Measurements from ENCODE around the gene ATP13A1.
"Not testable (repeated sequence)": the region's sequence is repeated elsewhere in the genome, so short reads cannot be mapped to it uniquely, and the experiment has no call there.

Gene ATP13A1

DNA sequence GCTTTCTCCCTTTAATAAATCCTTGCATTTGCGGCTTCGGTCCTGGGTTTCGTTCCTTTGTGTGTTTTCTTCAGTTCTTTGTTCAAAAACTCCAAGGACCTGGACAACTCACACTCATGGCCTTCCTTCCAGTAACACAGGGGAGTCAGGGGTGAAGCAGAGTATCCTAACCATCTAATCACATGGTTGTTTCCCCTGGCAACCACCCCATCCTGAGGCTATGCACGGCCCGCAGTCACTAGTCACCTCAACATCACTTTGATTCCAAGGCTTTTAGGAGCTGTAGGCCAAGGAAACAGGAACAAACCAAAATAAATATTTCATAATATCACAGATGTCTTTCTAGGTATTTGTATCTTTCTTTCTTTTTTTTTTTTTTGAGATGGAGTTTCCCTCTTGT is 34.1 kb upstream of the ATP13A1 start:
- CTCF ChIA-PET: interaction anchor here (0.6 kb wide), 1 partner anchor 895 kb away, joined by 3 read pairs; no protein-coding TSS in a partner anchor
- Histone ChIP-seq H3K4me3 (ENCODE audit: control insufficient read depth in 1 of 7, extremely low read depth in 1 of 7, insufficient read depth in 4 of 7, low read depth in 2 of 7, low read length in 6 of 7) (no peak overlapping the region), H3K27ac (ENCODE audit: insufficient read depth in 1 of 2, low read depth in 1 of 2, low read length in 2 of 2, poor library complexity in 1 of 2, severe bottlenecking in 2 of 2) (no peak overlapping the region), H3K4me1 (ENCODE audit: control extremely low read depth in 1 of 4, control insufficient read depth in 4 of 4, insufficient read depth in 4 of 4, low read length in 3 of 4) (no peaks in the 10 kb centered on the region), H3K9me3 (ENCODE audit: control extremely low read depth in 1 of 5, control insufficient read depth in 4 of 5, insufficient read depth in 2 of 5, low read depth in 1 of 5, low read length in 4 of 5) (peaks cover 0 to 36% (median 18%) of the 10 kb centered on the region in 5 experiments), H3K36me3 (ENCODE audit: control insufficient read depth in 4 of 4, insufficient read depth in 4 of 4, low read length in 3 of 4) (no peaks in the 10 kb centered on the region), H3K27me3 (replicated peaks in 2 of 5; ENCODE audit: control insufficient read depth in 4 of 5, insufficient read depth in 5 of 5, low read length in 4 of 5) (no peaks in the 10 kb centered on the region)
- no peak for DNase-seq
- 100% methylated on average over 2 of the region's 5 CpGs for WGBS (ENCODE audit: insufficient coverage)
- POLR2A ChIA-PET: no interaction called here

GRCh38 chr19:19696386-19696785 is 32.9 kb upstream of the ATP13A1 start:
- no peaks in the 10 kb centered on the region for H3K36me3 ChIP-seq (ENCODE audit: control insufficient read depth in 4 of 4, insufficient read depth in 4 of 4, low read length in 3 of 4)
- no peak overlapping the region for H3K27ac ChIP-seq (ENCODE audit: insufficient read depth in 1 of 2, low read depth in 1 of 2, low read length in 2 of 2, poor library complexity in 1 of 2, severe bottlenecking in 2 of 2)
- H3K27me3 ChIP-seq (replicated peaks in 2 of 5; ENCODE audit: control insufficient read depth in 4 of 5, insufficient read depth in 5 of 5, low read length in 4 of 5): no peaks in the 10 kb centered on the region
- DNase-seq: no peak
- WGBS (ENCODE audit: insufficient coverage): 100% methylated on average over 1 of the region's 2 CpGs
- H3K4me1 ChIP-seq (ENCODE audit: control extremely low read depth in 1 of 4, control insufficient read depth in 4 of 4, insufficient read depth in 4 of 4, low read length in 3 of 4): no peaks in the 10 kb centered on the region
- H3K9me3 ChIP-seq (ENCODE audit: control extremely low read depth in 1 of 5, control insufficient read depth in 4 of 5, insufficient read depth in 2 of 5, low read depth in 1 of 5, low read length in 4 of 5): peaks cover 0 to 25% (median 15%) of the 10 kb centered on the region in 5 experiments
- ChIA-PET CTCF (no interaction called here), POLR2A (no interaction called here)
- H3K4me3 ChIP-seq (ENCODE audit: control insufficient read depth in 1 of 7, extremely low read depth in 1 of 7, insufficient read depth in 4 of 7, low read depth in 2 of 7, low read length in 6 of 7): no peak overlapping the region

GRCh38 chr19:19691683-19692082 is 28.2 kb upstream of the ATP13A1 start:
- 98% methylated on average over 8 of the region's 10 CpGs for WGBS (ENCODE audit: insufficient coverage)
- Histone ChIP-seq H3K4me1 (ENCODE audit: control extremely low read depth in 1 of 4, control insufficient read depth in 4 of 4, insufficient read depth in 4 of 4, low read length in 3 of 4) (no peaks in the 10 kb centered on the region), H3K9me3 (ENCODE audit: control extremely low read depth in 1 of 5, control insufficient read depth in 4 of 5, insufficient read depth in 2 of 5, low read depth in 1 of 5, low read length in 4 of 5) (peaks cover 0 to 9% (median 6%) of the 10 kb centered on the region in 5 experiments), H3K4me3 (ENCODE audit: control insufficient read depth in 1 of 7, extremely low read depth in 1 of 7, insufficient read depth in 4 of 7, low read depth in 2 of 7, low read length in 6 of 7) (no peak overlapping the region), H3K36me3 (ENCODE audit: control insufficient read depth in 4 of 4, insufficient read depth in 4 of 4, low read length in 3 of 4) (peaks cover 0 to 4% (median under 1%) of the 10 kb centered on the region in 4 experiments), H3K27me3 (replicated peaks in 2 of 5; ENCODE audit: control insufficient read depth in 4 of 5, insufficient read depth in 5 of 5, low read length in 4 of 5) (no peaks in the 10 kb centered on the region), H3K27ac (ENCODE audit: insufficient read depth in 1 of 2, low read depth in 1 of 2, low read length in 2 of 2, poor library complexity in 1 of 2, severe bottlenecking in 2 of 2) (no peak overlapping the region)
- CTCF ChIA-PET: no interaction called here
- POLR2A ChIA-PET: no interaction called here
- no peak for DNase-seq

DNA sequence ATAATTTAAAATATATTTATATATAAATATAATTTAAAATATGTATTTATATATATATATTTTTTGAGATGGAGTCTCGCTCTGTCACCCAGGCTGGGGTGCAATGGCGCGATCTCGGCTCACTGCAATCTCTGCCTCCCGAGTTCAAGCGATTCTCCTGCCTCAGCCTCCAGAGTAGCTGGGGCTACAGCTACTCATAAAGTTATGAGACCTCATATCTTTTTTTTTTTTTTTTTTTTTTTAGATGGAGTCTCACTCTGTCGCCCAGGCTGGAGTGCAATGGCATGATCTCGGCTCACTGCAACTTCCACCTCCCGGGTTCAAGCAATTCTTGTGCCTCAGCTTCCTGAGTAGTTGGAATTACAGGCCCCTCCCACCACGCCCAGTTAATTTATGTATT is 25.5 kb upstream of the ATP13A1 start:
- H3K36me3 ChIP-seq (ENCODE audit: control insufficient read depth in 4 of 4, insufficient read depth in 4 of 4, low read length in 3 of 4); H3K27ac ChIP-seq (ENCODE audit: insufficient read depth in 1 of 2, low read depth in 1 of 2, low read length in 2 of 2, poor library complexity in 1 of 2, severe bottlenecking in 2 of 2); CTCF ChIA-PET; H3K4me3 ChIP-seq (ENCODE audit: control insufficient read depth in 1 of 7, extremely low read depth in 1 of 7, insufficient read depth in 4 of 7, low read depth in 2 of 7, low read length in 6 of 7); H3K27me3 ChIP-seq (replicated peaks in 2 of 5; ENCODE audit: control insufficient read depth in 4 of 5, insufficient read depth in 5 of 5, low read length in 4 of 5); H3K4me1 ChIP-seq (ENCODE audit: control extremely low read depth in 1 of 4, control insufficient read depth in 4 of 4, insufficient read depth in 4 of 4, low read length in 3 of 4): not testable (repeated sequence)
- 100% methylated on average over 3 of the region's 10 CpGs for WGBS (ENCODE audit: insufficient coverage)
- peaks cover 0 to 18% (median 10%) of the 10 kb centered on the region in 5 experiments for H3K9me3 ChIP-seq (ENCODE audit: control extremely low read depth in 1 of 5, control insufficient read depth in 4 of 5, insufficient read depth in 2 of 5, low read depth in 1 of 5, low read length in 4 of 5)
- POLR2A ChIA-PET: interaction anchor here (0.6 kb wide), 1 partner anchor 547 kb away, joined by 3 read pairs; no protein-coding TSS in a partner anchor
- peak in 2 of 3 donors; percentile 37 to 48 for DNase-seq

DNA sequence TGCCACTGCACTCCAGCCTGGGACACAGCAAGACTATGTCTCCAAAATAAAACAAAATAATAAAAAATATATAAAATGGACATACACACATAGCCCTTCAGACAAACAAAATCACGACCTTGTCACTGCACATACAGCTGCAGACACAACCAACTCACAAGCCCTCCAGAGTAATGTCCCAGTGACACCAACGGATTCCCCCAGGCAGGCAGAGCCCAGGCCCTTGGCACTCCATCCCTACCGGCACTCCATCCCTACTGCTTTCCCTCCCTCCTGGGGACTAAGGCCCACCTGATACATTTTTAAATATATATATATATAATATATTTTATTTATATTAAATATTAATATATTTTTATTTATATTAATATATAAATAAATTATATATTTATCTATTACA is 23.6 kb upstream of the ATP13A1 start:
- CTCF ChIA-PET: no interaction called here
- H3K27ac ChIP-seq (ENCODE audit: insufficient read depth in 1 of 2, low read depth in 1 of 2, low read length in 2 of 2, poor library complexity in 1 of 2, severe bottlenecking in 2 of 2): no peak overlapping the region

GRCh38 chr19:19686580-19686979 is 23.1 kb upstream of the ATP13A1 start:
- WGBS (ENCODE audit: insufficient coverage): 98% methylated on average over 5 of the region's 6 CpGs
- Histone ChIP-seq H3K4me1 (ENCODE audit: control extremely low read depth in 1 of 4, control insufficient read depth in 4 of 4, insufficient read depth in 4 of 4, low read length in 3 of 4) (no peaks in the 10 kb centered on the region), H3K27ac (ENCODE audit: insufficient read depth in 1 of 2, low read depth in 1 of 2, low read length in 2 of 2, poor library complexity in 1 of 2, severe bottlenecking in 2 of 2) (no peak overlapping the region), H3K4me3 (ENCODE audit: control insufficient read depth in 1 of 7, extremely low read depth in 1 of 7, insufficient read depth in 4 of 7, low read depth in 2 of 7, low read length in 6 of 7) (no peak overlapping the region), H3K9me3 (ENCODE audit: control extremely low read depth in 1 of 5, control insufficient read depth in 4 of 5, insufficient read depth in 2 of 5, low read depth in 1 of 5, low read length in 4 of 5) (peaks cover 2 to 33% (median 20%) of the 10 kb centered on the region in 5 experiments), H3K27me3 (replicated peaks in 2 of 5; ENCODE audit: control insufficient read depth in 4 of 5, insufficient read depth in 5 of 5, low read length in 4 of 5) (no peaks in the 10 kb centered on the region), H3K36me3 (ENCODE audit: control insufficient read depth in 4 of 4, insufficient read depth in 4 of 4, low read length in 3 of 4) (peaks cover 2 to 25% (median 7%) of the 10 kb centered on the region in 4 experiments)
- no peak for DNase-seq
- POLR2A ChIA-PET: no interaction called here
- CTCF ChIA-PET: no interaction called here

More for the DNA sequence above, 23.6 kb upstream of the ATP13A1 start:
- Histone ChIP-seq H3K36me3 (ENCODE audit: control insufficient read depth in 4 of 4, insufficient read depth in 4 of 4, low read length in 3 of 4) (peaks cover 2 to 22% (median 7%) of the 10 kb centered on the region in 4 experiments), H3K4me3 (ENCODE audit: control insufficient read depth in 1 of 7, extremely low read depth in 1 of 7, insufficient read depth in 4 of 7, low read depth in 2 of 7, low read length in 6 of 7) (no peak overlapping the region), H3K9me3 (ENCODE audit: control extremely low read depth in 1 of 5, control insufficient read depth in 4 of 5, insufficient read depth in 2 of 5, low read depth in 1 of 5, low read length in 4 of 5) (peaks cover 2 to 34% (median 19%) of the 10 kb centered on the region in 5 experiments), H3K27me3 (replicated peaks in 2 of 5; ENCODE audit: control insufficient read depth in 4 of 5, insufficient read depth in 5 of 5, low read length in 4 of 5) (no peaks in the 10 kb centered on the region), H3K4me1 (ENCODE audit: control extremely low read depth in 1 of 4, control insufficient read depth in 4 of 4, insufficient read depth in 4 of 4, low read length in 3 of 4) (no peaks in the 10 kb centered on the region)
- no CpG with 5 or more reads among the region's 3 CpGs for WGBS (ENCODE audit: insufficient coverage)
- POLR2A ChIA-PET: no interaction called here
- peak in 2 of 3 donors; percentile 35 to 58 for DNase-seq

DNA sequence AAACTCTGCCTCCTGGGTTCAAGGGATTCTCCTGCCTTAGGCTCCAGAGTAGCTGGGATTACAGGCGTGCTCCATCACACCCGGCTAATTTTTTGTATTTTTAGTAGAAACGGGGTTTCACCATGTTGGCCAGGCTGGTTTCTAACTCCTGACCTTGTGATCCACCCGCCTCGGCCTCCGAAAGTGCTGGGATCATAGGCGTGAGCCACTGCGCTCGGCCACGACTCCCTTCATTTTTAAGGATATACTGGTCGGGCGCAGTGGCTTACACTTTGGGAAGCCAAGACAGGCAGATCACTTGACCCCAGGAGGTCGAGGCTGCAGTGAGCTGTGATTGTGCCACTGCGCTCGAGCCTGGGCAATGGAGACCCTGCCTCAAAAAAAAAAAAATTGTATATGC is 22.6 kb upstream of the ATP13A1 start:
- DNase-seq; POLR2A ChIA-PET; H3K4me1 ChIP-seq (ENCODE audit: control extremely low read depth in 1 of 4, control insufficient read depth in 4 of 4, insufficient read depth in 4 of 4, low read length in 3 of 4); H3K27ac ChIP-seq (ENCODE audit: insufficient read depth in 1 of 2, low read depth in 1 of 2, low read length in 2 of 2, poor library complexity in 1 of 2, severe bottlenecking in 2 of 2); CTCF ChIA-PET; H3K27me3 ChIP-seq (replicated peaks in 2 of 5; ENCODE audit: control insufficient read depth in 4 of 5, insufficient read depth in 5 of 5, low read length in 4 of 5); H3K4me3 ChIP-seq (ENCODE audit: control insufficient read depth in 1 of 7, extremely low read depth in 1 of 7, insufficient read depth in 4 of 7, low read depth in 2 of 7, low read length in 6 of 7): not testable (repeated sequence)
- peaks cover 7 to 29% (median 7%) of the 10 kb centered on the region in 4 experiments for H3K36me3 ChIP-seq (ENCODE audit: control insufficient read depth in 4 of 4, insufficient read depth in 4 of 4, low read length in 3 of 4)
- H3K9me3 ChIP-seq (ENCODE audit: control extremely low read depth in 1 of 5, control insufficient read depth in 4 of 5, insufficient read depth in 2 of 5, low read depth in 1 of 5, low read length in 4 of 5): peaks cover 4 to 37% (median 22%) of the 10 kb centered on the region in 5 experiments
- WGBS (ENCODE audit: insufficient coverage): 97% methylated on average over 12 of the region's 15 CpGs
